Mammary epithelial cell (primary cell): ENCODE results near the gene TES.

Source experiments
- CTCF ChIP-seq, 2 donors: IDR thresholded peaks in 1 of 2; conservative IDR thresholded peaks in 1 of 2; 2 replicates each; pipeline ENCODE4 v1.5.1; 2011 to 2012; ENCODE audit warnings: inconsistent platforms in 2 of 2, low read length in 2 of 2, mild to moderate bottlenecking in 2 of 2, control low read depth in 1 of 2, low read depth in 1 of 2; ENCODE audit not compliant: insufficient read depth in 1 of 2; ENCODE audit errors: extremely low read depth in 1 of 2
- EZH2 ChIP-seq: IDR thresholded peaks from 2 replicates; pipeline ENCODE4 v1.6.1; 2012; ENCODE audit warnings: low read length, inconsistent platforms, borderline replicate concordance

GRCh38 chr7:116196947-116197346 lies 13.4 kb upstream of the TES start:
- TF ChIP-seq CTCF (conservative IDR thresholded peaks at IDR 0.05 in 1 of 2, IDR thresholded peaks at IDR 0.05 in 1 of 2; ENCODE audit: extremely low read depth in 1 of 2, insufficient read depth in 1 of 2, low read depth in 1 of 2, low read length in 2 of 2): no peak
- no peak for TF ChIP-seq EZH2
